Measurements from ENCODE around the gene TACC3. TPM values are rescaled to one million over a fixed set of nuclear protein-coding genes. Genes with fewer than 3 reads are reported as not detected.

Gene TACC3
- total and polyA plus RNA-seq, 2 of the 8 experiments (the other 6 are each of a cell fraction or from before 2014, with no cell fraction given): 73.8 to 148 TPM

GRCh38 chr4:1756893-1757779 is 35.8 kb downstream of the TACC3 start (continued):
- no peak for TF ChIP-seq NRF1 (IDR thresholded peaks at IDR 0.05; ENCODE audit: low read depth, low read length)
- no peak for TF ChIP-seq EP300 (IDR thresholded peaks at IDR 0.05; ENCODE audit: borderline replicate concordance in 1 of 2, low read depth in 2 of 2, low read length in 2 of 2)
- TF ChIP-seq, protein P1, sequence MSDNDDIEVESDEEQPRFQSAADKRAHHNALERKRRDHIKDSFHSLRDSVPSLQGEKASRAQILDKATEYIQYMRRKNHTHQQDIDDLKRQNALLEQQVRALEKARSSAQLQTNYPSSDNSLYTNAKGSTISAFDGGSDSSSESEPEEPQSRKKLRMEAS (IDR thresholded peaks at IDR 0.05): no peak
- TF ChIP-seq, protein P2, sequence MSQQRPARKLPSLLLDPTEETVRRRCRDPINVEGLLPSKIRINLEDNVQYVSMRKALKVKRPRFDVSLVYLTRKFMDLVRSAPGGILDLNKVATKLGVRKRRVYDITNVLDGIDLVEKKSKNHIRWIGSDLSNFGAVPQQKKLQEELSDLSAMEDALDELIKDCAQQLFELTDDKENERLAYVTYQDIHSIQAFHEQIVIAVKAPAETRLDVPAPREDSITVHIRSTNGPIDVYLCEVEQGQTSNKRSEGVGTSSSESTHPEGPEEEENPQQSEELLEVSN (IDR thresholded peaks at IDR 0.05): no peak
- no peak for TF ChIP-seq GABPA (IDR thresholded peaks at IDR 0.05; ENCODE audit: borderline replicate concordance, insufficient read depth, low read length)
- TF ChIP-seq ZNF274 (IDR thresholded peaks at IDR 0.05; ENCODE audit: borderline replicate concordance, extremely low read depth, low read length): no peak
- no peak for TF ChIP-seq SAP30 (IDR thresholded peaks at IDR 0.05; ENCODE audit: insufficient read depth, insufficient replicate concordance, low read length)
- no peak for TF ChIP-seq RXRA (IDR thresholded peaks at IDR 0.05; ENCODE audit: insufficient read depth, low read depth, low read length)
- no peak for TF ChIP-seq KDM5A (IDR thresholded peaks at IDR 0.05; ENCODE audit: low read length)
